Fibroblast of lung (primary cell): ENCODE measurements around the gene TF. TPM values are rescaled to one million over a fixed set of nuclear protein-coding genes. Genes with fewer than 3 reads are reported as not detected.

Experiments used
- DNase-seq, 2 donors: peaks; one replicate each; pipeline versions ENCODE4 v3.0.0 to v3.0.0-alpha.2; 2010; ENCODE audit warnings: low read depth in 2 of 2
- H2AFZ ChIP-seq: 2 replicates; pipeline ENCODE4 v1.5.1; 2012; ENCODE audit warnings: low read length, control low read depth, inconsistent platforms
- H3K27ac ChIP-seq: 2 replicates; pipeline ENCODE4 v1.5.1; 2011; ENCODE audit warnings: low read length, control low read depth; ENCODE audit not compliant: insufficient read depth
- H3K27me3 ChIP-seq: 2 replicates; pipeline ENCODE4 v1.5.1; 2011; ENCODE audit warnings: mild to moderate bottlenecking, low read length; ENCODE audit not compliant: control insufficient read depth, insufficient read depth
- H3K36me3 ChIP-seq: 2 replicates; pipeline ENCODE4 v1.5.1; 2011; ENCODE audit warnings: low read length; ENCODE audit not compliant: control insufficient read depth, insufficient read depth
- H3K4me1 ChIP-seq: 2 replicates; pipeline ENCODE4 v1.5.1; 2011; ENCODE audit warnings: low read length; ENCODE audit not compliant: control insufficient read depth, insufficient read depth; ENCODE audit errors: extremely low read depth
- H3K4me2 ChIP-seq: 2 replicates; pipeline ENCODE4 v1.5.1; 2011; ENCODE audit warnings: low read length, control low read depth; ENCODE audit not compliant: insufficient read depth; ENCODE audit errors: extremely low read depth
- H3K4me3 ChIP-seq, 4 experiments: fragments of 200-600 bp in 1 of 4; sonication (generic) in 1 of 4; replicated peaks in 1 of 4; 2 replicates each; pipeline ENCODE4 v1.5.1; 2011 to 2016; ENCODE audit warnings: low read length in 4 of 4, low read depth in 3 of 4, mild to moderate bottlenecking in 3 of 4, control low read depth in 2 of 4, inconsistent platforms in 1 of 4, mixed read lengths in 1 of 4; ENCODE audit not compliant: insufficient read depth in 1 of 4; ENCODE audit errors: control extremely low read depth in 1 of 4
- H3K79me2 ChIP-seq: 2 replicates; pipeline ENCODE4 v1.5.1; 2012; ENCODE audit warnings: mild to moderate bottlenecking, low read length, inconsistent platforms; ENCODE audit not compliant: control insufficient read depth, insufficient read depth
- H3K9ac ChIP-seq: 2 replicates; pipeline ENCODE4 v1.5.1; 2011; ENCODE audit warnings: mild to moderate bottlenecking, low read length, control low read depth; ENCODE audit not compliant: insufficient read depth
- H3K9me3 ChIP-seq: 2 replicates; pipeline ENCODE4 v1.5.1; 2012; ENCODE audit warnings: low read depth, low read length; ENCODE audit not compliant: control insufficient read depth, insufficient read depth
- H4K20me1 ChIP-seq: 2 replicates; pipeline ENCODE4 v1.5.1; 2011; ENCODE audit warnings: low read length; ENCODE audit not compliant: control insufficient read depth, insufficient read depth; ENCODE audit errors: extremely low read depth
- EZH2 ChIP-seq: IDR thresholded peaks from 2 replicates; pipeline ENCODE4 v1.5.1; 2012; ENCODE audit warnings: low read length, control low read depth, mild to moderate bottlenecking; ENCODE audit errors: missing control alignments
- polyA plus RNA-seq, 2 donors: library from polyadenylated mRNA; depleted of rRNA in 1 of 2; stranded (reverse) in 1 of 2; unstranded in 1 of 2; fragments of >200 nt; gene quantifications; 2 replicates each; pipeline ENCODE4 v1.2.1, GENCODE V29; 2011 to 2012; ENCODE audit warnings: missing spikeins in 1 of 2
- total RNA-seq: library from RNA; depleted of rRNA; stranded (reverse); fragments of >200 nt; gene quantifications from 2 replicates; pipeline ENCODE4 v1.2.1, GENCODE V29; 2014
- TF ChIP-seq, protein P1 (sequence below), 2 donors: IDR thresholded peaks in 1 of 2; conservative IDR thresholded peaks in 1 of 2; 1 replicate in 1 of 2; 2 replicates in 1 of 2; pipeline ENCODE4 v1.5.1; 2011 to 2012; ENCODE audit warnings: low read length in 2 of 2, control low read depth in 1 of 2, inconsistent platforms in 1 of 2, low read depth in 1 of 2, mild to moderate bottlenecking in 1 of 2

The TF gene
- total and polyA plus RNA-seq, 2 donors (not counting 1 experiment from before 2014, with no cell fraction given) = 0.05 to 0.33 TPM

- Histone ChIP-seq H3K27ac (no peak overlapping the region), H3K4me3 (no peak overlapping the region), H3K9ac (no peak overlapping the region), H4K20me1 (no peaks in the 10 kb centered on the region), H3K9me3 (no peaks in the 10 kb centered on the region), H2AFZ (no peak overlapping the region), H3K79me2 (no peaks in the 10 kb centered on the region), H3K4me1 (no peaks in the 10 kb centered on the region), H3K4me2 (no peak overlapping the region), H3K27me3 (no peaks in the 10 kb centered on the region), H3K36me3 (no peaks in the 10 kb centered on the region)
- DNase-seq = no peak
- no peak for TF ChIP-seq EZH2
- TF ChIP-seq, protein P1, sequence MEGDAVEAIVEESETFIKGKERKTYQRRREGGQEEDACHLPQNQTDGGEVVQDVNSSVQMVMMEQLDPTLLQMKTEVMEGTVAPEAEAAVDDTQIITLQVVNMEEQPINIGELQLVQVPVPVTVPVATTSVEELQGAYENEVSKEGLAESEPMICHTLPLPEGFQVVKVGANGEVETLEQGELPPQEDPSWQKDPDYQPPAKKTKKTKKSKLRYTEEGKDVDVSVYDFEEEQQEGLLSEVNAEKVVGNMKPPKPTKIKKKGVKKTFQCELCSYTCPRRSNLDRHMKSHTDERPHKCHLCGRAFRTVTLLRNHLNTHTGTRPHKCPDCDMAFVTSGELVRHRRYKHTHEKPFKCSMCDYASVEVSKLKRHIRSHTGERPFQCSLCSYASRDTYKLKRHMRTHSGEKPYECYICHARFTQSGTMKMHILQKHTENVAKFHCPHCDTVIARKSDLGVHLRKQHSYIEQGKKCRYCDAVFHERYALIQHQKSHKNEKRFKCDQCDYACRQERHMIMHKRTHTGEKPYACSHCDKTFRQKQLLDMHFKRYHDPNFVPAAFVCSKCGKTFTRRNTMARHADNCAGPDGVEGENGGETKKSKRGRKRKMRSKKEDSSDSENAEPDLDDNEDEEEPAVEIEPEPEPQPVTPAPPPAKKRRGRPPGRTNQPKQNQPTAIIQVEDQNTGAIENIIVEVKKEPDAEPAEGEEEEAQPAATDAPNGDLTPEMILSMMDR (conservative IDR thresholded peaks at IDR 0.05 in 1 of 2, IDR thresholded peaks at IDR 0.05 in 1 of 2; ENCODE audit: low read depth in 1 of 2, low read length in 2 of 2) = no peak
Measured at GRCh38 chr3:133767607-133768006, 21.4 kb downstream of the TF start.

DNA sequence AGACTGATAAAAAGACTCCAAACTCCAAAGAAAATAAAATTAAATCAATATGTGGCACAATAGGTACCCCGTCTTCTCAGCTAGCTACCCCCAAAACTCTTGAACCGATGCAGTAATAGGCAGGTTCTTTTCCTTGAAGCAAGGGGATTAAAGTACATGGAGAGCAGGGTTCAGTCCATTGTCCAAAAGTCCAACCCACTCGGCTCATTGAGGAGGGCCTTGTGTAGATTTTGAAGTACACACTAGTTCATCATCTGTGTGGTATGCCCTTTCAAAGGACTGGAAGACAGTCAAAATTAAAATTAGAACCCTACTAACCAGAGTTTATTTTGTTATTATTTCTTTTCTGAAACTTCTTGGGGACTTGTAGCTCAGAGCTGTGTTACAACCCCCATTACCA, 23.3 kb downstream of the TF start:
- Histone ChIP-seq H3K9ac (no peak overlapping the region), H3K4me3 (no peak overlapping the region), H4K20me1 (no peaks in the 10 kb centered on the region), H3K27ac (no peak overlapping the region), H3K79me2 (no peaks in the 10 kb centered on the region), H3K4me2 (no peak overlapping the region), H3K4me1 (no peaks in the 10 kb centered on the region), H3K36me3 (no peaks in the 10 kb centered on the region), H2AFZ (no peak overlapping the region), H3K27me3 (no peaks in the 10 kb centered on the region), H3K9me3 (no peaks in the 10 kb centered on the region)
- no peak for DNase-seq
- TF ChIP-seq EZH2 = no peak
- TF ChIP-seq, protein P1 (conservative IDR thresholded peaks at IDR 0.05 in 1 of 2, IDR thresholded peaks at IDR 0.05 in 1 of 2; ENCODE audit: low read depth in 1 of 2, low read length in 2 of 2) = no peak

DNA sequence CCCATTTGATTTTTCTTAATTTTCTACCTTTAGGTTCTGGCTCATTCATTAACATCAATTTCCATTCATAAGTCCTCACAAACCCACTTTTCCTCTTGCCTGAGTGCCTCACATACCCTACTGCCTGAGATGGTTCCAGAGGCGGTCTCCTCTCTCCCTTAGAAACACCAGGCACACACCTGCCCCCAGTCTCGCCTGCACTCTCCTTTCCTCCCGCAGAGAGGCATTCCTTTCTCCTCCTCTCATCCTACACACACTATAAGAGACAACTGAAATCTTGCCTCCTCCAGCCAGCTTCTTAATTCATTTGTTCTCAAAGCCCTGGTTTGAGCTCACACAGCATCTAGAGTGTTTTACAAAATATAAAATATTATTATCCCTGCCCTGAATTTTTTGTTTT, 27.5 kb downstream of the TF start:
- no peaks in the 10 kb centered on the region for H3K36me3 ChIP-seq
- H3K27me3 ChIP-seq = no peaks in the 10 kb centered on the region
- TF ChIP-seq, protein P1 (conservative IDR thresholded peaks at IDR 0.05 in 1 of 2, IDR thresholded peaks at IDR 0.05 in 1 of 2; ENCODE audit: low read depth in 1 of 2, low read length in 2 of 2) = no peak
- no peak for TF ChIP-seq EZH2
- H3K4me2 ChIP-seq = no peak overlapping the region
- H4K20me1 ChIP-seq = no peaks in the 10 kb centered on the region
- H3K9me3 ChIP-seq = no peaks in the 10 kb centered on the region
- no peak overlapping the region for H2AFZ ChIP-seq
- no peaks in the 10 kb centered on the region for H3K4me1 ChIP-seq
- no peak overlapping the region for H3K27ac ChIP-seq
- no peak for DNase-seq
- no peak overlapping the region for H3K9ac ChIP-seq
- no peaks in the 10 kb centered on the region for H3K79me2 ChIP-seq
- H3K4me3 ChIP-seq = no peak overlapping the region
